H1 (cell line): ENCODE results near the gene MYOD1. TPM values are rescaled to one million over a fixed set of nuclear protein-coding genes. Genes with fewer than 3 reads are reported as not detected.
A peak's percentile ranks its signal among the peaks of the same experiment; 100 is the strongest.

Experiments
- CTCF ChIA-PET: fragments of 300-600 bp; sonication (Branson Sonifier 250); formaldehyde crosslinking; loops from one replicate; lab custom pipeline; 2021; ENCODE audit not compliant: partially characterized antibody; lab: Charles Lee
- POLR2A ChIA-PET: fragments of 300-600 bp; sonication (Branson Sonifier 250); formaldehyde crosslinking; loops from one replicate; lab custom pipeline; 2021; ENCODE audit warnings: inconsistent platforms; ENCODE audit not compliant: partially characterized antibody; lab: Charles Lee
- DNase-seq, 2 experiments: peaks; one replicate each; pipeline versions ENCODE4 v3.0.0 to v3.0.0-alpha.2; 2010 to 2022; ENCODE audit warnings: low spot score in 2 of 2, low read depth in 1 of 2, mixed read lengths in 1 of 2
- FAIRE-seq: peaks from 2 replicates; lab custom pipeline; 2011; peaks lifted over from hg19 to GRCh38; lab: Jason Lieb, UNC
- H2AFZ ChIP-seq: 2 replicates; pipeline ENCODE4 v1.8.1; 2012; ENCODE audit warnings: low read length, inconsistent platforms
- H2AK5ac ChIP-seq: 2 replicates; pipeline ENCODE4 v1.6.1; 2013; ENCODE audit warnings: low read depth, low read length
- H2BK120ac ChIP-seq: replicated peaks from 2 replicates; pipeline ENCODE3; 2013; ENCODE audit warnings: low read depth, low read length, inconsistent platforms
- H2BK12ac ChIP-seq: 2 replicates; pipeline ENCODE4 v1.6.1; 2013; ENCODE audit warnings: low read depth, low read length
- H2BK15ac ChIP-seq: 2 replicates; pipeline ENCODE4 v1.6.1; 2013; ENCODE audit warnings: low read length
- H2BK20ac ChIP-seq: 2 replicates; pipeline ENCODE4 v1.6.1; 2013; ENCODE audit warnings: low read length
- H2BK5ac ChIP-seq: 2 replicates; pipeline ENCODE4 v1.6.1; 2013; ENCODE audit warnings: low read depth, low read length
- H3K14ac ChIP-seq: 2 replicates; pipeline ENCODE4 v1.6.1; 2013; ENCODE audit warnings: inconsistent platforms; ENCODE audit not compliant: insufficient read length
- H3K18ac ChIP-seq: 2 replicates; pipeline ENCODE4 v1.6.1; 2013; ENCODE audit warnings: low read length; ENCODE audit errors: extremely low read depth
- H3K23ac ChIP-seq: 2 replicates; pipeline ENCODE4 v1.6.1; 2013; ENCODE audit warnings: inconsistent platforms; ENCODE audit not compliant: insufficient read length
- H3K23me2 ChIP-seq: 2 replicates; pipeline ENCODE4 v1.6.1; 2013; ENCODE audit warnings: low read depth, low read length
- H3K27ac ChIP-seq: 2 replicates; pipeline ENCODE4 v1.6.1; 2011; ENCODE audit warnings: low read depth, low read length, inconsistent platforms
- H3K27me3 ChIP-seq, 4 experiments: replicated peaks in 1 of 4; 1 replicate in 1 of 4; 2 replicates in 3 of 4; pipeline versions ENCODE4 v1.6.1 to v1.8.1; 2011 to 2013; ENCODE audit warnings: low read length in 3 of 4, mild to moderate bottlenecking in 3 of 4, inconsistent platforms in 2 of 4, mixed read lengths in 2 of 4, moderate library complexity in 1 of 4; ENCODE audit not compliant: control insufficient read depth in 3 of 4, insufficient read depth in 3 of 4; ENCODE audit errors: extremely low read depth in 1 of 4
- H3K36me3 ChIP-seq, 4 experiments: 2 replicates each; pipeline versions ENCODE4 v1.6.1 to v1.8.1; 2011 to 2013; ENCODE audit warnings: mild to moderate bottlenecking in 4 of 4, low read length in 3 of 4, moderate library complexity in 2 of 4, control low read depth in 1 of 4, inconsistent platforms in 1 of 4; ENCODE audit not compliant: insufficient read depth in 4 of 4, control insufficient read depth in 2 of 4
- H3K4ac ChIP-seq: replicated peaks from 2 replicates; pipeline ENCODE3; 2013; ENCODE audit warnings: low read length, low read depth, mixed read lengths, inconsistent platforms; ENCODE audit not compliant: insufficient read length
- H3K4me1 ChIP-seq, 4 experiments: replicated peaks in 1 of 4; 1 replicate in 1 of 4; 2 replicates in 3 of 4; pipeline versions ENCODE4 v1.6.1 to v1.8.1; 2011 to 2013; ENCODE audit warnings: low read length in 3 of 4, inconsistent platforms in 2 of 4, mixed read lengths in 1 of 4; ENCODE audit not compliant: insufficient read depth in 4 of 4, control insufficient read depth in 3 of 4
- H3K4me2 ChIP-seq, 2 experiments: 2 replicates each; pipeline versions ENCODE4 v1.6.1 to v1.8.1; 2011 to 2013; ENCODE audit warnings: low read depth in 2 of 2, low read length in 2 of 2, control low read depth in 1 of 2, inconsistent platforms in 1 of 2, mild to moderate bottlenecking in 1 of 2; ENCODE audit not compliant: insufficient read depth in 1 of 2
- H3K4me3 ChIP-seq, 4 experiments: fragments of 200-600, 300-600 bp in 1 of 4; sonication (generic), shearing (Covaris generic), sonication (Bioruptor Twin) in 1 of 4; 2 replicates each; pipeline versions ENCODE4 v1.5.1 to v1.8.1; 2011 to 2016; ENCODE audit warnings: low read length in 4 of 4, low read depth in 3 of 4, control low read depth in 2 of 4, inconsistent platforms in 2 of 4, mild to moderate bottlenecking in 2 of 4, mixed read lengths in 1 of 4, moderate library complexity in 1 of 4; ENCODE audit not compliant: insufficient read depth in 2 of 4; ENCODE audit errors: extremely low read depth in 1 of 4
- H3K56ac ChIP-seq: replicated peaks from 2 replicates; pipeline ENCODE3; 2013; ENCODE audit warnings: low read depth, mild to moderate bottlenecking, mixed read lengths, low read length, inconsistent platforms; ENCODE audit not compliant: insufficient read length
- H3K79me1 ChIP-seq: 2 replicates; pipeline ENCODE4 v1.6.1; 2013; ENCODE audit warnings: low read depth, low read length, control low read depth
- H3K79me2 ChIP-seq, 2 experiments: 2 replicates each; pipeline versions ENCODE4 v1.6.1 to v1.8.1; 2012 to 2013; ENCODE audit warnings: low read length in 2 of 2, mild to moderate bottlenecking in 2 of 2, inconsistent platforms in 1 of 2; ENCODE audit not compliant: insufficient read depth in 2 of 2, control insufficient read depth in 1 of 2
- H3K9ac ChIP-seq, 4 experiments: replicated peaks in 1 of 4; 1 replicate in 1 of 4; 2 replicates in 3 of 4; pipeline versions ENCODE4 v1.6.1 to v1.8.1; 2011 to 2013; ENCODE audit warnings: low read depth in 3 of 4, low read length in 3 of 4, control low read depth in 2 of 4, mild to moderate bottlenecking in 2 of 4, moderate library complexity in 2 of 4, inconsistent platforms in 1 of 4; ENCODE audit errors: extremely low read depth in 1 of 4
- H3K9me3 ChIP-seq, 2 experiments: 2 replicates each; pipeline versions ENCODE4 v1.6.1 to v1.8.1; 2012 to 2013; ENCODE audit warnings: mild to moderate bottlenecking in 2 of 2, moderate library complexity in 2 of 2, control low read depth in 1 of 2, inconsistent platforms in 1 of 2, low read depth in 1 of 2, low read length in 1 of 2, mixed read lengths in 1 of 2; ENCODE audit not compliant: insufficient read depth in 2 of 2
- H4K20me1 ChIP-seq, 2 experiments: replicated peaks in 1 of 2; 2 replicates each; pipeline versions ENCODE3 to v1.8.1; 2011 to 2013; ENCODE audit warnings: inconsistent platforms in 2 of 2, low read length in 2 of 2, mild to moderate bottlenecking in 1 of 2; ENCODE audit not compliant: insufficient read depth in 2 of 2, control insufficient read depth in 1 of 2
- H4K5ac ChIP-seq: 2 replicates; pipeline ENCODE4 v1.6.1; 2013; ENCODE audit warnings: low read length, low read depth, mixed read lengths, inconsistent platforms; ENCODE audit not compliant: insufficient read length
- H4K8ac ChIP-seq: 2 replicates; pipeline ENCODE4 v1.8.0; 2013; ENCODE audit warnings: mild to moderate bottlenecking, moderate library complexity, low read length, inconsistent platforms; ENCODE audit not compliant: insufficient read depth; ENCODE audit errors: extremely low read depth
- H4K91ac ChIP-seq: replicated peaks from 2 replicates; pipeline ENCODE3; 2013; ENCODE audit warnings: low read length, mixed read lengths, inconsistent platforms; ENCODE audit not compliant: insufficient read length
- SAP30 ChIP-seq: fragments of 300-600 bp; sonication (generic); IDR thresholded peaks from 2 replicates; pipeline ENCODE4 v1.7.1; 2012; ENCODE audit warnings: low read length, moderate library complexity, mild to moderate bottlenecking, inconsistent platforms; ENCODE audit not compliant: insufficient read depth, insufficient replicate concordance
- WGBS, 2 experiments: shearing (Covaris generic) in 1 of 2; methylation state at CpG; one replicate each; pipeline versions ENCODE4 v1.1.6 to v1.1.7; 2013 to 2015; ENCODE audit warnings: low lambda C conversion rate in 2 of 2, mixed read lengths in 2 of 2, inconsistent platforms in 1 of 2, low coverage in 1 of 2, missing lambda C conversion rate in 1 of 2; ENCODE audit not compliant: insufficient replicate concordance in 2 of 2, insufficient coverage in 1 of 2, insufficient read length in 1 of 2; ENCODE audit errors: extremely low coverage in 1 of 2, missing lambda C conversion rate in 1 of 2; 5-methylcytosine and 5-hydroxymethylcytosine counted together
- polyA plus RNA-seq, 7 experiments: library from polyadenylated mRNA; depleted of rRNA in 3 of 7; stranded (reverse) in 5 of 7; unstranded in 2 of 7; fragments of >200 nt in 5 of 7; fragments of 200-250 nt in 2 of 7; gene quantifications; 1 replicate in 5 of 7; 2 replicates in 1 of 7; 4 replicates in 1 of 7; pipeline versions ENCODE4 v1.2.1 to v1.2.3, GENCODE V29; 2011 to 2013; ENCODE audit warnings: missing spikeins in 2 of 7, mixed read lengths in 2 of 7
- total RNA-seq: library from RNA; stranded (reverse); fragmentation: NEBNext Ultra II Directional; extraction: Animal tissue kit (Norgen Biotek cat#: 25700); gene quantifications from 2 replicates; pipeline ENCODE4 v1.2.1, GENCODE V29; 2021
- TF ChIP-seq, protein P1 (sequence below), 3 experiments: IDR thresholded peaks; 1 replicate in 2 of 3; 2 replicates in 1 of 3; pipeline versions ENCODE4 v1.5.1 to v1.6.1; 2011; ENCODE audit warnings: low read length in 3 of 3, mild to moderate bottlenecking in 3 of 3, inconsistent platforms in 2 of 3, low read depth in 1 of 3, moderate library complexity in 1 of 3; ENCODE audit not compliant: insufficient read depth in 1 of 3; ENCODE audit errors: control extremely low read depth in 1 of 3

The MYOD1 gene
- total and polyA plus RNA-seq, 2 of the 8 experiments (the other 6 are each of a cell fraction or from before 2014, with no cell fraction given) = not detected

DNA sequence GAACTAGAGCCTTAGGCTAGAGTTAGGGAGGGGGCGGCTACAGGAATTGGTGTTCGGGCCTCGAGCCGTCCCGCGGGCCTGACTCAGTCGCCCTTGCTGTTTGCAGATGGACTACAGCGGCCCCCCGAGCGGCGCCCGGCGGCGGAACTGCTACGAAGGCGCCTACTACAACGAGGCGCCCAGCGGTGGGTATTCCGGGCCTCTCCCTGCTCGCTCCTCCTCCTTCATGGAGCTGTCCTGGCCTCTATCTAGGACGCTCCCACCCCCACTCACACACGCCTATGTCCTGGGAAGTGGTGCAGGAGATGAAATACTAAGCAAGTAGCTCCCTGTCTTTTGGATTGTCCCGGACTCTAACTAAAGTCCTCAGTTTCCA lies 1.4 kb downstream of the MYOD1 start:
- CTCF ChIA-PET = interaction anchor here (0.6 to 15.7 kb wide), 44 partner anchors 8 to 887 kb away, joined by 3 to 290 read pairs (median 4); partner anchors contain the start of genes KCNC1 and OTOG
- no peaks in the 10 kb centered on the region; a peak in 1 of 8 replicates for H3K36me3 ChIP-seq
- H3K23me2 ChIP-seq = peaks cover 9% of the 10 kb centered on the region
- no peak overlapping the region for H2BK20ac ChIP-seq
- H4K20me1 ChIP-seq = peaks cover 7 to 10% of the 10 kb centered on the region in 2 experiments
- FAIRE-seq = no peak
- no peak overlapping the region for H3K18ac ChIP-seq
- no peaks in the 10 kb centered on the region for H3K79me2 ChIP-seq
- no peak overlapping the region for H3K23ac ChIP-seq
- H3K79me1 ChIP-seq = no peaks in the 10 kb centered on the region
- no peak overlapping the region for H3K56ac ChIP-seq
- H2BK15ac ChIP-seq = no peak overlapping the region
- H2BK12ac ChIP-seq = no peak overlapping the region
- H2AFZ ChIP-seq = no peak overlapping the region
- H3K14ac ChIP-seq = no peak overlapping the region
- H2BK120ac ChIP-seq = no peak overlapping the region
- H3K9me3 ChIP-seq = peaks cover 0 to 5% of the 10 kb centered on the region in 2 experiments; a peak in 1 of 4 replicates
- 6% methylated on average over 24 of the region's 24 CpGs; no CpG with 5 or more reads in 1 of the 2 experiments for WGBS, 2 experiments
- H3K9ac ChIP-seq = no peak overlapping the region
- H2AK5ac ChIP-seq = no peak overlapping the region
- H3K4ac ChIP-seq = no peak overlapping the region
- no peak overlapping the region for H4K8ac ChIP-seq
- no peak overlapping the region for H2BK5ac ChIP-seq
- H4K91ac ChIP-seq = no peak overlapping the region
- H3K4me2 ChIP-seq = peak overlapping the region; percentile 81 to 98
- peak in 1 of 2 experiments; percentile 66 for DNase-seq
- H3K4me1 ChIP-seq = peaks cover 0 to 31% (median 14%) of the 10 kb centered on the region in 4 experiments; a peak in 6 of 7 replicates
- TF ChIP-seq, protein P1, sequence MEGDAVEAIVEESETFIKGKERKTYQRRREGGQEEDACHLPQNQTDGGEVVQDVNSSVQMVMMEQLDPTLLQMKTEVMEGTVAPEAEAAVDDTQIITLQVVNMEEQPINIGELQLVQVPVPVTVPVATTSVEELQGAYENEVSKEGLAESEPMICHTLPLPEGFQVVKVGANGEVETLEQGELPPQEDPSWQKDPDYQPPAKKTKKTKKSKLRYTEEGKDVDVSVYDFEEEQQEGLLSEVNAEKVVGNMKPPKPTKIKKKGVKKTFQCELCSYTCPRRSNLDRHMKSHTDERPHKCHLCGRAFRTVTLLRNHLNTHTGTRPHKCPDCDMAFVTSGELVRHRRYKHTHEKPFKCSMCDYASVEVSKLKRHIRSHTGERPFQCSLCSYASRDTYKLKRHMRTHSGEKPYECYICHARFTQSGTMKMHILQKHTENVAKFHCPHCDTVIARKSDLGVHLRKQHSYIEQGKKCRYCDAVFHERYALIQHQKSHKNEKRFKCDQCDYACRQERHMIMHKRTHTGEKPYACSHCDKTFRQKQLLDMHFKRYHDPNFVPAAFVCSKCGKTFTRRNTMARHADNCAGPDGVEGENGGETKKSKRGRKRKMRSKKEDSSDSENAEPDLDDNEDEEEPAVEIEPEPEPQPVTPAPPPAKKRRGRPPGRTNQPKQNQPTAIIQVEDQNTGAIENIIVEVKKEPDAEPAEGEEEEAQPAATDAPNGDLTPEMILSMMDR (IDR thresholded peaks at IDR 0.05; ENCODE audit: control extremely low read depth in 1 of 3, insufficient read depth in 1 of 3, low read depth in 1 of 3, low read length in 3 of 3) = 0 out of 4 replicates have a peak, but pooled peaks of 1 of the 3 experiments have one; percentile 4
- TF ChIP-seq SAP30 = no peak
- TF ChIP-seq, all 59 proteins: peak for 1
- POLR2A ChIA-PET = interaction anchor here (1.1 kb wide), 1 partner anchor 10 kb away, joined by 3 read pairs; no protein-coding TSS in a partner anchor
- Histone ChIP-seq H3K4me3 (peak overlapping the region; percentile 23 to 56 (median 30); a peak in 5 of 8 replicates), H3K27ac (no peak overlapping the region), H3K27me3 (peaks cover 57 to 86% (median 73%) of the 10 kb centered on the region in 4 experiments), H4K5ac (no peak overlapping the region)
